Kidney capillary endothelial cell (primary cell): ENCODE measurements around the gene RSRC2.
"Not testable (repeated sequence)": the region's sequence is repeated elsewhere in the genome, so short reads cannot be mapped to it uniquely, and the experiment has no call there.

ENCODE experiments used
- DNase-seq: peaks from one replicate; pipeline ENCODE4 v3.0.0-alpha.2; 2018; ENCODE audit warnings: low spot score

Gene RSRC2

GRCh38 chr12:122526683-122527477 lies at the start of gene RSRC2, which contains the start of gene KNTC1:
Gene RSRC2, minus strand, starts transcription at chr12:122526936. Its CDS starts 83 bp downstream, at chr12:122526853.
Gene KNTC1, plus strand, starts transcription at chr12:122527249. Its CDS starts 2,815 bp downstream, at chr12:122530064.
- peak; percentile 99 for DNase-seq

DNA sequence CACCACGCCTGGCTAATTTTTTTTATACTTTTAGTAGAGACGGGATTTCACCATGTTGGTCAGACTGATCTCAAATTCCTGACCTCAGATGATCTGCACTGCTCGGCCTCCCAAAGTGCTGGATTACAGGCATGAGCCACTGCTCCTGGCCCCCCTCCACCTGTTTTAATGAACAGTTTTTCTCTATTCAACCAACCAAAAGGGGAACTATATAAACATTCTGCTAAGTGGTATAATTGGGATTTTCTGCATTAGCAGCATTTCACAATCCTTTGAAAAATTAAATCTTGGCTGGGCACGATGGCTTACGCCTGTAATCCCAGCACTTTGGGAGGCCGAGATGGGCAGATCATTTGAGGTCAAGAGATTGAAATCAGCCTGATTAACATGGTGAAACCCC lies 45.1 kb upstream of the RSRC2 start:
- DNase-seq: no peak

DNA sequence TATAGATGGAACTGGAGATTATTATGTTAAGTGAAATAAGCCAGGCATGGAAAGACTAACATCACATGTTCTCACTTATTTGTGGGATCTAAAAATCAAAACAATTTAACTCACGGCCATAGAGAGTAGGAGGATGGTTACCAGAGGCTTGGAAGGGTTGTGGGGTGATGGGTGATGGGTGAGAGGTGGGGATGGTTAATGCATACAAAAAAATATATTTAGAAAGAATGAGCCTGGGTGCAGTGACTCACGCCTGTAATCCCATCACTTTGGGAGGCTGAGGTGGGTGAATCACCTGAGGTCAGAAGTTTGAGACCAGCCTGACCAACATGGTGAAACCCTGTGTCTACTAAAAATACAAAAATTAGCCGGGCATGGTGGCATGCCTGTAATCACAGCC lies 43.3 kb upstream of the RSRC2 start:
- not testable (repeated sequence) for DNase-seq

- no peak for DNase-seq
These were observed 42.6 kb upstream of the RSRC2 start for GRCh38 chr12:122569288-122569687.

GRCh38 chr12:122566816-122567215 lies 40.1 kb upstream of the RSRC2 start:
- not testable (repeated sequence) for DNase-seq

- DNase-seq: no peak
These were observed 36.6 kb upstream of the RSRC2 start for GRCh38 chr12:122563361-122563760.

DNA sequence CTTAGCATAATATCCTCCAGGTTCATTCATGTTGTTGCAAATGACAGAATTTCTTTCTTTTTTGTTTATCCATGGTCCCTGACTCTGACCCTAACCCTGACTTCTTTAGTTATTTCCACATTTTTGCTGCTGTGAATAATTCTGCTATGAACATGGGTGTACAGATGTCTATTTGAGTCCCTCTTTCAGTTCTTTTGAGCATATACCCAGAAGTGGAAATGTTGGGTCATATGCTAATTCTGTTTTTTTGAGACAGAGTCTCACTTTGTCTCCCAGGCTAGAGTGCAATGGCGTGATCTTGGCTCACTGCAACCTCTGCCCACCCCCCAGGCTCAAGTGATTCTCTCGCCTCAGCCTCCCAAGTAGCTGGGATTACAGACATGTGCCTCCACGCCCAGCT lies 33.4 kb upstream of the RSRC2 start:
- DNase-seq: no peak

GRCh38 chr12:122558745-122559641 lies 32.3 kb upstream of the RSRC2 start:
- DNase-seq: no peak

DNA sequence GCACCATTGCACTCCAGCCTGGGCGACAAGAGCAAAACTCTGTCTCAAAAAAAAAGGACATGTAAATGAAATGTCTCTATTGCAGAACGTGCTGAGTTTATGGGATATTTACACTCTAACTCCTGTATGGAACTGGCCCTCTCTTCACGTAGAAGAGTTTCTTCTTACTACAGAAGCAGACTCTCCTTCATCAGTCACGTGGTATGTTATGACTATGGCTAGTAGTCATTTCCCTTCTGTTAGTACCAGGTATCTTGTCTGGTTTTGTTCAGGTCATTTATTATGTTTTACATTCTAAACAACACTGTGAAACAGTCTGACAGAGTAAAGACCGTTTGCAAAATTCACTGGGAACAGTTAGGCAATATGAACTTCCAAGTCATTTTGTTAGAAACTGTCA lies 20.6 kb upstream of the RSRC2 start:
- DNase-seq: no peak

DNA sequence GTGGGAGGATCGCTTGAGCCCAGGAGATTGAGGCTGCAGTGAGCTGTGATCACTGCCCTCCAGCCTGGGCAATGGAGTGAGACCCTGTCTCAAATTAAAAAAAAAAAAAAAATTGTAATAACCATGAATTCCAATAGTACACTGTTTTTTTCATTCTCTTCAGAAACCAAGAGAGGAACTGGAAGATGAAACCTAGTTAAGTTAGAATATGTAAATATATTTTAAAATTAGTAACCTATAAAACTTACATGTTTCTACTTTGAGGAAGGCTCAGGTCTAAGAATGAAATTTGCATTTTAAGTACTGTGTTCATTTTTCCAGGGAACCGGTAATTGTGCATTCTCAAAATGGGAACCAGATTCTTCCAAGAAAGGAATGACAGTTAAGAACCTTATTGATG lies 19.1 kb upstream of the RSRC2 start:
- DNase-seq: no peak

DNA sequence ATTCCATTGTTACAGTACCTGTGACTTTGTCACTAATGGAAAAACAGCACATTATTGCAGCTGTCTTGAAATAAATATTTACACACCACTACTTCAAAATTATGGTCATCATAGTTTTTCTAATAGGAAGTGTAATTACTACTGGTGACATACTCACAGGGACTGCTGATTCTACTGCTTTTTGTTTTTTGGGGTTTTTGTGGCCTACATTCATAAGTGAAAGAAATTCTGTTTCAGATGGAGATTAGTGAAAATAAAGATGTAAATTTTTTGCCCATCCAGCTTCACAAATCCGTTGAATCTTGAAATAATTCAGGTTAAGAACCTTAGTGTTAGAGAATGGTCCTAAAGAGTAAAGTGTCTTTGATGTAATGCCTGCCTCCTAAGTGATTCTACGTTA lies 17.8 kb upstream of the RSRC2 start:
- no peak for DNase-seq

DNA sequence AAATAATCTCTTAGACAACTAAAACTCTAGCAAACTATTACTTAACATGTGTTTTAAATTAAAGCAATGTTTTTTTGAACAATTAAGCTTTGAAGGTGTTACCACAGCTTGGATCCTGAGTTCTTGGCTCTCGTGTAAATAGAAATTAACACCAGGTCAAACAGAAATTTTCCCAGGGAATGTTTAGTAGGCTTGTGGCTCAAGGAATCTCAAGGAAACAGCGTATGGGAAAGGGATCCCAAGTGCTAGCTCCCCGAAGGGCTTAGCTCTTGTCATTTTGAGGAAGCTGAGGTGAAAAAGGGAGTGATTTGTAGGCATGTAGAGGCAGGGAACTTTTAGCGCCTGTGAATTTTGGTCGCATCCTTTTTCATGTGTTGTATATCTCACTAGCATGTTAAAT lies 11.8 kb upstream of the RSRC2 start:
- no peak for DNase-seq

DNA sequence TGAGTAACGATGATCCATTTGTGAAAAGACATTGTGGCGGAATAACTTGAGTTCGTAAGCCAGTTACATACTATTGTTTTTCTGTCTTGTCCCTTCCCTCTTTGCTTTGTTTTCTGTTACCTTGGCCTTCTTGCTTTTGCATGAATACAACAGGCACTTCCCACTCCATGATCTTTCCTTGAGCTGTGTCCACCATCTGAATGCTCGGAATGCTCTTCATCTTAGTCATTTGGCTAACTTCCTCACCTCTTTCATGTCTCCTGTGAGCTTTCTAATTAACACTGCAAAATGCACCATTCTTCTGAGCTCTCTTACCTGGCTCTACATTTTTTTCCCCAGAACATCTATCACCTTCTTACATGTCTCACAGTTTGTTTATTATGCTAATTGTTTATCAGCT lies 10.3 kb upstream of the RSRC2 start:
- DNase-seq: no peak

DNA sequence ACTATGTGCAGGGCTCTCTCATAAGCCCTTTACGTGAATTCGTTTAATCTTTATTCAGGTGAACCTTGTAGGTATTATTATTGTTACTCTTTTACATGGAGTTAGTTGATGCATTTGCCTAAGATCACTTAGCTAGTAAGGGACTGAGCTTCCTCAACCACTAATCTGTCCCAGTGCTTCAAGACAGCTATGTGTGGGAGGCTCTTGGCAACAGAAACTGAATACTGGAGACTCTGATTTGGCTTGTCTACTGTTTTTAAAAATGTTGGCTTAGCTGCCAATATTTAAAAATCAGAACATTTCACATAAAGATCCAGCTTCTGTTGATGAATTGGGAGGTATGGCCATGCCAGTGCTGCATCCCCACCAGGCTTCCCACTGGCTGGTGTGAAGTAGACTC lies 7.1 kb upstream of the RSRC2 start:
- DNase-seq: no peak

DNA sequence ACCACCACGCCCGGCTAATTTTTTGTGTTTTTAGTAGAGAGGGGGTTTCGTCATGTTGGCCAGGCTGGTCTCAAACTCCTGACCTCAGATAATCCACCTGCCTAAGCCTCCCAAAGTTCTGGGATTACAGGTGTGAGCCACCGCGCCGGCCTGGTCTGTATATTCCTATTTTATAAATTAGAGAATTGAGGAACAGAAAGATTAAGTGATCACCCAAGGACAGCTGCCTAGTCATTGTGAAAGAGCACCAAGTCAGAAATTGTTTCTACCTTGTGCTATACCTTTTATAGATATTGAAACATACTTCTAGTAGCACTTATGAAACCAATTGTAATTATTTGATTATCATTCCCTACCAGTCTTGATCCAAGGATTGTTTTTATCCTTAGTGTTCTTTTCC lies 2.3 kb upstream of the RSRC2 start:
- DNase-seq: no peak

GRCh38 chr12:122528582-122528981 lies 1.8 kb upstream of the RSRC2 start:
- DNase-seq: no peak

DNA sequence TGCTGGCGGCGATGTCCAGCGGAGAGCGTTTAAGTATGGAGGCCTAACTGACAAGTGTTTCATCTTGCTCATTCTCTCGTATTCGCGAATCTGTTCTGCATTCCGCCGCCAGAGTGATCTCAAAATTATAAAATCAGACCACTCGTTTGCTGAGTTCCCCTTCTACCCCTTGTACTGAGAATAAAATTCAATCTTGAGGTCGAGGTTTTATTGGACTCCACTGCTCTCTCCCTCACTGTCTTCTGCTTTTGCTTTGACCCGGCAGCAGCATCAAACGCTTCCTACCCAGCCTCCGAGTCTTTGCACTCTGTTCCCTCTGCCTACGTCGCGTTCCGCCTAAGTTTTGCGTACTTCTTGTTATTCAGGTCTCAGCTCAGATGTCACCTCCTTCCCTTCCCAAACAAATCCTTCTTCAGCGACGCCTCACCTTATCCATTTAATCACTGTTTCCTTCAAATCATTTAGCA lies 775 bp upstream of the RSRC2 start:
- peak; percentile 20 for DNase-seq

DNA sequence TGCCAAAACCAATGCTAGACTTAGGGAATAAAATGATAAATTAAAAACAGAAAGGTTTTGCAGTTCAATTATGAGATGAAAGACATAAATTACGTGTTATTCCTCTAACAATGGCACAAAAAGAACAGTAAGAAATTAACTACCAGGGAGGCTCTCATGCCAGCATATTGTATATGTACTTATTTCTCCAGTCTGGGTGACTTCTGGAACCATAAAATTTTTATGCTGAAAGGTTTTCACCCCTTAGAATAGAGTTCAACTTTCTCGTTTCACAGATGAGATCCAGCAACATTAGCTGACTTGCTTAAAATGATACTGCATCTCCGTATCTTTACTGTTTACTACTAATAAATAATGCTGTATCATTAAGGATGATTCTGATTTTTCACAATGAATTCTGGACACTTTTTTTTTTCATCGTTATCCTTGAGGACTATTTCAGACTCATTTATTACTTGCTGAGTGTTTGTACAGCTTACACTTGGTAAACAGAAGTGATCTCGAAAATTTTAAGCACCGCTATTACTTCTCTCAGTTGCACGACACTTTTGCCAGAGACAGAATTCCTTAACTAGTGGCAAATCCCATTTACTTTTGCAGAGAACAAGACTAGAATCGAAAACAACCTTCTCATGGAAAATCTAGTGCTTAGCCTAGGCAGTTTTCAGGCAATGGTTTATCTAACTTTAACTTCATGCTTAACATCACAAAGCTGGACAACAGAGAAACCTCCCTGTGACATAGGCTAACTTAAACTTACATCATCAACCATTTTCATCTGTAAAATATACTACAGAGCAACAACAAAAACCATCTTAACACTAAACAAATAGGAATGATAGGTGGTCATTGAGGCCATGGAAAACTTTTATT lies 2.7 kb downstream of the RSRC2 start:
- DNase-seq: no peak

DNA sequence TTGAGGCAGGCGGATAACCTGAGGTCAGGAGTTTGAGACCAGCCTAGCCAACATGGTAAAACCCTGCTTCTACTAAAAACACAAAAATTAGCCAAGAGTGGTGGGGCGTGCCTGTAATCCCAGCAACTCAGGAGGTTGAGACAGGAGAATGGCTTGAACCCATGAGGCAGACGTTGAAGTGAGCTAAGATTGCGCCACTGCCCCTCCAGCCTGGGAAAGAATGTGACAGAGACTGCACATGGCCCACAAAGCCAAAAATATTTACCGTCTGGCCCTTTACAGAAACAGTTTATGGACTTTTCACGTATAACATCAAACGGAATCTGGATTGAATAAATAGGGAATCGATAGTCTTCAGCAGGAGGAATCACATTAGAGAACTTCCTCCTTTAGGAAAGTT lies 3.5 kb downstream of the RSRC2 start:
- no peak for DNase-seq

GRCh38 chr12:122520676-122521075 lies 6.1 kb downstream of the RSRC2 start:
- no peak for DNase-seq

DNA sequence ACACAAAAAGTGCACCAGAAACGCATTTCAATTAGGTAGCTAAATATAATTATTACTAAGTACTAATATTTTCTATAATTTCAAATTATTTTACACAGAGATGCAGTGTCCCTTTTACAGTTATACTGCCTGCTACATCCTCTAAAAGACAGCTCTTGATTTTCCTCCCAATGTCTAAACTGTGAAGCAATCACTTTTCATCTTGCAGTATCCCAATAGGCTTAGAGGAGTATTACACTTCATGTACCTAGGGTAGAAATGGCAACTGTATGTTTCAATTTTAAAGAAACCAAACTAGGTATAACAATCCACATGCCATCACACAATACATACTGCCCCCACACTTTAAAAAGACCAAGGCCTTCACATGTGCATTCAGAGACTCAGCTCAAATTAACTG lies 7.3 kb downstream of the RSRC2 start:
- DNase-seq: no peak

DNA sequence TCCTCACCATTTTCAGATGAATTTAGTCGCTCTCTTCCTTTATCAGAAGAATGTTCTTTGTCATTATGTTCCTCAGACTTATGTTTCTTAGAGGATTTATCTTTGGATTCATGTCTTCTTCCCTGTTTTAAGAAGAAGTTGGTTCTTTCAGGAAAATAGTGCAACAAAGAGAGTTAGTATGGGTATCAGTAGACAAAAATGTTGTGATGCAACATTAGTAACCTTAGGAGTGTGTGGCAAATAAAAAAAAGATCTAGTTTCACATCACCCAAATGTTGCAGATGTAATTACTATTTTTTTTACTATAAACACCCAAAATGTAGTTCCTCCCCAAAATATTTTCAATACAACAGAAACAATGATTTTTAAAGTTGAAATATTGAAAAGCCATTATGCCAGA lies 7.8 kb downstream of the RSRC2 start:
- no peak for DNase-seq
